ENCODE results near the gene SUN1. TPM values are rescaled to one million over a fixed set of nuclear protein-coding genes. Genes with fewer than 3 reads are reported as not detected.

SUN1 gene
- total RNA-seq, 2 donors from 2014 or later: 106 to 109 TPM

- Mint-ChIP-seq H3K27ac (peak overlapping the region in 1 of 2 donors; percentile 51), H3K9me3 (no peaks in the 10 kb centered on the region), H3K36me3 (peaks cover 7 to 10% of the 10 kb centered on the region in 2 donors)
- DNase-seq (ENCODE audit: low spot score in 2 of 2): no peak
- ATAC-seq: no peak
Measured at GRCh38 chr7:875476-876076, 43.3 kb downstream of the SUN1 start.

GRCh38 chr7:876077-876971 is 44.0 kb downstream of the SUN1 start, which contains the start of gene GET4:
TSS of gene GET4 (plus strand) at chr7:876554. CDS start at chr7:876646, 92 bp downstream.
- peak; percentile 85 to 86 for ATAC-seq
- peak within 1 kb of the TSS; percentile 90 to 96 for H3K27ac Mint-ChIP-seq
- H3K36me3 Mint-ChIP-seq: peaks cover 0 to 10% of the 10 kb centered on the region in 2 donors
- no peaks in the 10 kb centered on the region for H3K9me3 Mint-ChIP-seq
- DNase-seq (ENCODE audit: low spot score in 2 of 2): peak; percentile 98 to 100

GRCh38 chr7:876972-877311 is 44.7 kb downstream of the SUN1 start:
- DNase-seq (ENCODE audit: low spot score in 2 of 2) (no peak), ATAC-seq (no peak)
- peaks cover 0 to 10% of the 10 kb centered on the region in 2 donors for H3K36me3 Mint-ChIP-seq
- peak overlapping the region; percentile 90 to 96 for H3K27ac Mint-ChIP-seq
- H3K9me3 Mint-ChIP-seq: no peaks in the 10 kb centered on the region

- H3K27ac Mint-ChIP-seq: peak overlapping the region; percentile 90 to 96
- DNase-seq (ENCODE audit: low spot score in 2 of 2) (no peak), ATAC-seq (no peak)
- H3K9me3 Mint-ChIP-seq: no peaks in the 10 kb centered on the region
- H3K36me3 Mint-ChIP-seq: peaks cover 0 to 10% of the 10 kb centered on the region in 2 donors
Measured at GRCh38 chr7:877312-878232, 45.3 kb downstream of the SUN1 start.

- H3K36me3 Mint-ChIP-seq: no peaks in the 10 kb centered on the region
- H3K9me3 Mint-ChIP-seq: no peaks in the 10 kb centered on the region
- ATAC-seq: no peak
- no peak overlapping the region for H3K27ac Mint-ChIP-seq
- no peak for DNase-seq (ENCODE audit: low spot score in 2 of 2)
Measured at GRCh38 chr7:879093-879492, 46.8 kb downstream of the SUN1 start.

- Mint-ChIP-seq H3K36me3 (no peaks in the 10 kb centered on the region), H3K27ac (no peak overlapping the region), H3K9me3 (no peaks in the 10 kb centered on the region)
- no peak for ATAC-seq
- DNase-seq (ENCODE audit: low spot score in 2 of 2): no peak
Measured at GRCh38 chr7:879706-880105, 47.4 kb downstream of the SUN1 start.

- Mint-ChIP-seq H3K36me3 (no peaks in the 10 kb centered on the region), H3K27ac (no peak overlapping the region), H3K9me3 (no peaks in the 10 kb centered on the region)
- DNase-seq (ENCODE audit: low spot score in 2 of 2) (no peak), ATAC-seq (no peak)
Measured at GRCh38 chr7:880450-880849, 48.2 kb downstream of the SUN1 start.

- peak overlapping the region in 1 of 2 donors; percentile 22 for H3K27ac Mint-ChIP-seq
- ATAC-seq: no peak
- no peaks in the 10 kb centered on the region for H3K36me3 Mint-ChIP-seq
Measured at GRCh38 chr7:881441-882234, 49.4 kb downstream of the SUN1 start.

GRCh38 chr7:882336-883035 is 50.2 kb downstream of the SUN1 start:
- Mint-ChIP-seq H3K9me3 (no peaks in the 10 kb centered on the region), H3K27ac (peak overlapping the region in 1 of 2 donors; percentile 62), H3K36me3 (no peaks in the 10 kb centered on the region)
- ATAC-seq (no peak), DNase-seq (ENCODE audit: low spot score in 2 of 2) (no peak)

More at GRCh38 chr7:881441-882234, 49.4 kb downstream of the SUN1 start:
- DNase-seq (ENCODE audit: low spot score in 2 of 2): no peak
- H3K9me3 Mint-ChIP-seq: no peaks in the 10 kb centered on the region

- DNase-seq (ENCODE audit: low spot score in 2 of 2) (no peak), ATAC-seq (no peak)
- no peaks in the 10 kb centered on the region for H3K36me3 Mint-ChIP-seq
- H3K27ac Mint-ChIP-seq: no peak overlapping the region
- H3K9me3 Mint-ChIP-seq: no peaks in the 10 kb centered on the region
Measured at GRCh38 chr7:883055-884021, 51.1 kb downstream of the SUN1 start.

- Mint-ChIP-seq H3K27ac (no peak overlapping the region), H3K9me3 (no peaks in the 10 kb centered on the region), H3K36me3 (no peaks in the 10 kb centered on the region)
- no peak for DNase-seq (ENCODE audit: low spot score in 2 of 2)
- ATAC-seq: no peak
Measured at GRCh38 chr7:884191-885003, 52.1 kb downstream of the SUN1 start.

GRCh38 chr7:885261-885892 is 53.1 kb downstream of the SUN1 start:
- Mint-ChIP-seq H3K36me3 (no peaks in the 10 kb centered on the region), H3K9me3 (no peaks in the 10 kb centered on the region), H3K27ac (no peak overlapping the region)
- DNase-seq (ENCODE audit: low spot score in 2 of 2): no peak
- no peak for ATAC-seq

GRCh38 chr7:885893-886625 is 53.8 kb downstream of the SUN1 start:
- Mint-ChIP-seq H3K36me3 (no peaks in the 10 kb centered on the region), H3K27ac (peak overlapping the region in 1 of 2 donors; percentile 50), H3K9me3 (no peaks in the 10 kb centered on the region)
- ATAC-seq (no peak), DNase-seq (ENCODE audit: low spot score in 2 of 2) (no peak)

All from activated naive CD4-positive, alpha-beta T cell treated with anti-CD3 and anti-CD28 coated beads, Interleukin-2, amount 50 U/mL, for 72 hours (primary cell).